Mucosa of stomach (tissue), 1 donor: ENCODE results near the gene FOXD3.
"Not testable (repeated sequence)": the region's sequence is repeated elsewhere in the genome, so short reads cannot be mapped to it uniquely, and the experiment has no call there.

ENCODE experiments used
- H3K27me3 ChIP-seq: one replicate; pipeline ENCODE4 v1.7.0; 2013; ENCODE audit warnings: mild to moderate bottlenecking, low read length; ENCODE audit not compliant: control insufficient read depth, insufficient read depth
- H3K36me3 ChIP-seq: one replicate; pipeline ENCODE4 v1.7.0; 2013; ENCODE audit warnings: low read length; ENCODE audit not compliant: control insufficient read depth, insufficient read depth
- H3K4me1 ChIP-seq: one replicate; pipeline ENCODE4 v1.7.0; 2013; ENCODE audit warnings: mild to moderate bottlenecking, low read length; ENCODE audit not compliant: control insufficient read depth, insufficient read depth
- H3K4me3 ChIP-seq: one replicate; pipeline ENCODE4 v1.7.0; 2013; ENCODE audit warnings: low read length
- H3K9ac ChIP-seq: one replicate; pipeline ENCODE4 v1.7.0; 2013; ENCODE audit warnings: mild to moderate bottlenecking, low read length, moderate library complexity
- H3K9me3 ChIP-seq: one replicate; pipeline ENCODE4 v1.7.0; 2013; ENCODE audit warnings: mild to moderate bottlenecking, low read length, moderate library complexity; ENCODE audit not compliant: control insufficient read depth
- donor health status: Pancreatic carcinoma.

Gene FOXD3

DNA sequence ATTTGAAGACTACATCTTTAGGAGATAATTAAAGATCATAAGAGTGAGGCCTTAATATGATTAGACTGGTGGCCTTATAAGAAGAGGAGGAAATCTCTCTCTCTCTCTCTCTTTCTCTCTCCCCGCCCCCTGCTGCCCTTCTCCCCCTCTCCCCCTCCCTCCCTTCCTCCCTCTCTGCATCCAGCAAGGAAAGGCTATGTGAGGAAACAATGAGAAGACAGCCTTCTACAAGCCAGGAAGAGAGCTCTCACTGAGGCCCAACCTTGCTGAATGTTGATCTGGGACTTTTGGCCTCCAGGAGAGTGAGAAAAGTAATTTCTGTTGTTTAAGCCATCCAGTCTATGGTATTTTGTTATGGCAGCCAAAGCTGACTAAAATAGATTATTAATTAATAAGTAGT lies 21.6 kb downstream of the FOXD3 start:
- Histone ChIP-seq H3K4me1 (no peaks in the 10 kb centered on the region), H3K9me3 (no peaks in the 10 kb centered on the region), H3K36me3 (no peaks in the 10 kb centered on the region), H3K27me3 (peaks cover 7% of the 10 kb centered on the region), H3K9ac (no peak overlapping the region), H3K4me3 (no peak overlapping the region)

- no peak overlapping the region for H3K4me3 ChIP-seq
- H3K36me3 ChIP-seq: no peaks in the 10 kb centered on the region
- H3K4me1 ChIP-seq: no peaks in the 10 kb centered on the region
- H3K9me3 ChIP-seq: no peaks in the 10 kb centered on the region
- no peak overlapping the region for H3K9ac ChIP-seq
- peaks cover 15% of the 10 kb centered on the region for H3K27me3 ChIP-seq
Observed at GRCh38 chr1:63350320-63350719, 28.0 kb downstream of the FOXD3 start.

DNA sequence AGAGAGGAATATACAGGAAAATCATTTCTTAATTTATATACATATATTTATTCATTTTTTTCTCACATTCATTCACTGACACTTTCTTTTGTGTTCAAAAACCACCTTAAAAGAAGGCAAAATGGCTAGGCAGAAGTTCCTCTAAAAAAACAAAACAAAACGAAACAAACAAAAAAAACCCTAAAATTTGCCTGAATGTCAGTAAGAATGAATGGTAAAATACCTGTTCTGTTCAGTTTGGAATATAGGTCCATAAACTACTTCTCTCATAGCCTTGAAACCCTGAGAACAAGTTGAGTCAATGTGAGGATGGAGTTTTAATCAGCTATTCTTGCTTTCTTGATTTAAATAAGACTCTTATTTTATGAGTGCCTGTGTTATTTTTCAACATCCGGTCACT lies 30.4 kb downstream of the FOXD3 start:
- Histone ChIP-seq H3K27me3 (peaks cover 15% of the 10 kb centered on the region), H3K36me3 (no peaks in the 10 kb centered on the region), H3K9ac (no peak overlapping the region), H3K4me1 (no peaks in the 10 kb centered on the region), H3K9me3 (no peaks in the 10 kb centered on the region), H3K4me3 (no peak overlapping the region)

DNA sequence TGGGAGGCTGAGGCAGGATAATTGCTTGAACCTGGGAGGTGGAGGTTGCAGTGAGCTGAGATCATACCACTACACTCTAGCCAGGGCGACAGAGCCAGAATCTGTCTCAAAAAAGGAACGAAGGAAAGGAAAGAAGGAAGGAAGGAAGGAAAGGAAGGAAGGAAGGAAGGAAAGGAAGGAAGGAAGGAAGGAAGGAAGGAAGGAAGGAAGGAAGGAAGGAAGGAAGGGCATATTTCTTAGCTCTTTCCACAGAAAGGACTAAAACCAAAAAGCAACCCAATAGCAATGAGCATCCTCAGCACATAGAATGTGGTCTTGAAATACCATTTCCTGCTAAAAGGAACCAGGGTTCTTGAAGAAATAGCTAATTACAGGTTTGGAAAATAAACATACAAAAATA lies 33.9 kb downstream of the FOXD3 start:
- H3K36me3 ChIP-seq, H3K4me3 ChIP-seq, H3K9me3 ChIP-seq, H3K4me1 ChIP-seq, H3K9ac ChIP-seq: not testable (repeated sequence)
- H3K27me3 ChIP-seq: peaks cover 15% of the 10 kb centered on the region

- no peaks in the 10 kb centered on the region for H3K36me3 ChIP-seq
- no peaks in the 10 kb centered on the region for H3K4me1 ChIP-seq
- no peaks in the 10 kb centered on the region for H3K9me3 ChIP-seq
- no peak overlapping the region for H3K4me3 ChIP-seq
- H3K27me3 ChIP-seq: no peaks in the 10 kb centered on the region
- H3K9ac ChIP-seq: no peak overlapping the region
Observed at GRCh38 chr1:63359561-63359960, 37.2 kb downstream of the FOXD3 start.

DNA sequence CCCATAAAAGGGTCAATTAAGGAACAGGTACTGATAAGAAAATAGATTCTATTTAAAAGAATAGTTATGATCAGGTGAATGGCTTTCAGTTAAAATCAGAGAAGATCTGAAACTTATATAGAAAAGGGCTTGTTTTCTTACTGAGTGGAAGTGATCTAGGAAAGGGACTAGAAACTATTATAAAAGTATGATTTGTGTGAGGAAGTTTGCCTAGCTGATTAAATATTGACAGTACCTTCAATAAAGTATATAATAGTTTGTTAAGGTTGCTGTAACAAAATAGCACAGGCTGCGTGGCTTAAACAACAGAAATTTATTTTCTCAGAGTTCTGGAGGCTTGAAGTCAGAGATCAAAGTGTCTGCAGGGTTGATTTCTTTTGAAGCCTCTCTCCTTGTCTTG lies 39.7 kb downstream of the FOXD3 start:
- Histone ChIP-seq H3K4me1 (peaks cover 4% of the 10 kb centered on the region), H3K9ac (no peak overlapping the region), H3K27me3 (no peaks in the 10 kb centered on the region), H3K36me3 (no peaks in the 10 kb centered on the region), H3K4me3 (no peak overlapping the region), H3K9me3 (no peaks in the 10 kb centered on the region)

GRCh38 chr1:63362578-63362977 lies 40.2 kb downstream of the FOXD3 start:
- no peak overlapping the region for H3K9ac ChIP-seq
- H3K4me3 ChIP-seq: no peak overlapping the region
- no peaks in the 10 kb centered on the region for H3K27me3 ChIP-seq
- H3K36me3 ChIP-seq: no peaks in the 10 kb centered on the region
- no peaks in the 10 kb centered on the region for H3K9me3 ChIP-seq
- peaks cover 5% of the 10 kb centered on the region for H3K4me1 ChIP-seq

DNA sequence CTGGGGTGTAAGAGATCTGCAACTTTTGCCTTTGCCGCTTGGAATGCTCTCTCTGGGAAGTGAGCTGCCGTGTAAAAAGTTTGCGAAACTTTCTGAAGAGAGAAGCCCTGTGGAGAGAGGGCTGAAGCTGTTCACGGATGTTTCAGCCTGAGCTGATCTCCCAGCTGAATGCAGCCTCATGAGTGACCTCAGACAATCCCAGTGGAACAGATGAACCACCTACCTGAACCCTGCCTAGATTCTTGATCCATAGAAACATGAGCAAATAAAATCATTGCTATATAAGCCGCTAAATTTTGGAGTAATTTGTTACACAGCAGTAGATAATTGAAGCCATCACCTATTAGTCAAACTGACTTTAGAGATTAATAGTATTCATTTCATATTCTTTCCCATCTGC lies 40.6 kb downstream of the FOXD3 start:
- Histone ChIP-seq H3K36me3 (no peaks in the 10 kb centered on the region), H3K27me3 (no peaks in the 10 kb centered on the region), H3K9ac (no peak overlapping the region), H3K9me3 (no peaks in the 10 kb centered on the region), H3K4me1 (peaks cover 5% of the 10 kb centered on the region), H3K4me3 (no peak overlapping the region)

- Histone ChIP-seq H3K4me1 (peaks cover 5% of the 10 kb centered on the region), H3K36me3 (no peaks in the 10 kb centered on the region), H3K9me3 (no peaks in the 10 kb centered on the region), H3K9ac (peak overlapping the region; percentile 54), H3K27me3 (no peaks in the 10 kb centered on the region), H3K4me3 (peak overlapping the region; percentile 42)
Observed at GRCh38 chr1:63366908-63367214, 44.5 kb downstream of the FOXD3 start.

DNA sequence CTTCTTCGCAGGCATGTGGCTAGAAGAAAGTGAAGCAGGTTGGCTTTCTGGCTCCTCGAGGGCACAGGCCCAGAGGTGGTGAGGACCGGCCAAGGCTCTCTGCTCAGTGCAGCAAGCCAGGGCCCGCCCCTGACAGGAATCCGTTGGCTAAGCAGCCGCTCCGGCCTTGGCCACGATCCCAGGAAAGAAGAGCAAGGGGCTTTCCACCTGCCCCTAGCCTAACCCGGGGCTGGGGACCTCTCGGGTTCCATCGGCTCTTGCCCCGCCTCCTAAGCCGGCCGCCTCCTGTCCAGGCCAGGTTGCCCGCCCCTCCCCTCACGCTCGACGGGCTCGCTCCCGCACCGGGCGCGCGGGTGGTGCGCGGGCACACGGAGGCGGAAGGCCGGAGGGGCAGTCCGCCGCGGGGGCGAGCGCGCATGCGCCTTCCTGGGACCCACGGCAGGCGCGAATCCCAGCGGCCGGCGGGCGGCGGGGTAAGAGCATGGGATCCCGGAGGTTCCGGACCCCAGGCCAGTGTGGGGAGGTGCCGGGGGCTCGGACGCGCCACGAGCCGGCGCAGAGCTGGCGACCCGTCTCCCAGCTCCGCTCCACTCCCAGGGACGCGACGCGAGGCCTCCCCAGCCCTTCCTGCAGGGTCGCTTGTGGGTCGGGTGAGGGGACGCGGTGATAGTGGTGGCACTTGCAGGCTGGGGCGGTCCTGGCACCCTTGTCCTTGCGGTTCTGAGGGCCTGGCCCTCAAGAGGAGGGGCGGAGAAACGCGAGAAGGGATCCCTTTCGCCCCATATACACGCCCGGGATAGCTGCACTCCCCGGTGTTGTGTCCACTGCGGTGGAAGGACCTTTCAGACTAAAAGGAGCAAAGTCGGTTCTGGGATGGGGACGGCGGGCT lies 45.1 kb downstream of the FOXD3 start, which contains the start of gene ALG6:
Gene ALG6, plus strand, starts transcription at position 413 of the 889 bp plus-strand sequence. CDS start 3,351 bp downstream, outside the sequence.
- peaks cover 5% of the 10 kb centered on the region for H3K4me1 ChIP-seq

GRCh38 chr1:63368131-63368530 lies 45.8 kb downstream of the FOXD3 start:
- Histone ChIP-seq H3K4me1 (peaks cover 5% of the 10 kb centered on the region), H3K27me3 (no peaks in the 10 kb centered on the region), H3K9me3 (no peaks in the 10 kb centered on the region), H3K9ac (peak overlapping the region; percentile 76), H3K4me3 (peak overlapping the region; percentile 28), H3K36me3 (no peaks in the 10 kb centered on the region)

More for the DNA sequence above, 45.1 kb downstream of the FOXD3 start, which contains the start of gene ALG6:
- peak within 1 kb of the TSS; percentile 76 for H3K9ac ChIP-seq
- H3K9me3 ChIP-seq: no peaks in the 10 kb centered on the region
- no peaks in the 10 kb centered on the region for H3K27me3 ChIP-seq
- H3K4me3 ChIP-seq: peak within 1 kb of the TSS; percentile 42
- no peaks in the 10 kb centered on the region for H3K36me3 ChIP-seq
